PC-3 (cell line): ENCODE results near the gene ARL5C. TPM values are rescaled to one million over a fixed set of nuclear protein-coding genes. Genes with fewer than 3 reads are reported as not detected.

ENCODE experiments used
- ATAC-seq: fragments of 200-7000 bp; cut with Tn5 transposase; 2 replicates; pipeline ENCODE4 v1.9.1; 2020; ENCODE audit warnings: mild to moderate bottlenecking, moderate library complexity
- BruUV-seq: library from RNA; stranded (reverse); fragments of 400-500 nt; replicated peaks from 2 replicates; lab custom pipeline; 2021; lab: Mats Ljungman, UMichigan
- CTCF ChIA-PET: fragments of 300-600 bp; sonication (Branson Sonifier 250); formaldehyde crosslinking; loops from one replicate; lab custom pipeline; 2022; ENCODE audit warnings: antibody characterized with exemption; lab: Charles Lee
- POLR2A ChIA-PET: fragments of 300-600 bp; sonication (Branson Sonifier 250); formaldehyde crosslinking; loops from one replicate; lab custom pipeline; 2022; ENCODE audit warnings: antibody characterized with exemption; ENCODE audit not compliant: unreplicated experiment; lab: Charles Lee
- DNase-seq: peaks from one replicate; pipeline ENCODE4 v3.0.0-alpha.2; 2015
- H2AFZ ChIP-seq: fragments of 300-600 bp; sonication (generic); 2 replicates; pipeline ENCODE4 v1.6.0; 2016; ENCODE audit warnings: antibody characterized with exemption, low read length
- H3F3A ChIP-seq: fragments of 300-600 bp; sonication (generic); one replicate; pipeline ENCODE4 v1.6.0; 2017; ENCODE audit warnings: antibody characterized with exemption, low read length, control low read depth, mild to moderate bottlenecking; ENCODE audit not compliant: unreplicated experiment
- H3K27ac ChIP-seq: fragments of 300-600 bp; sonication (generic); 2 replicates; pipeline ENCODE4 v1.5.1; 2016; ENCODE audit warnings: mild to moderate bottlenecking, low read length
- H3K27me3 ChIP-seq: fragments of 300-600 bp; sonication (generic); 2 replicates; pipeline ENCODE4 v1.6.1; 2016; ENCODE audit warnings: low read length, mixed read lengths
- H3K36me3 ChIP-seq: fragments of 300-600 bp; sonication (generic); 2 replicates; pipeline ENCODE4 v1.6.1; 2016; ENCODE audit warnings: low read depth, mixed run types, low read length, mixed read lengths
- H3K4me1 ChIP-seq: fragments of 300-600 bp; sonication (generic); 2 replicates; pipeline ENCODE4 v1.5.1; 2016; ENCODE audit warnings: low read length; ENCODE audit not compliant: insufficient read depth
- H3K4me2 ChIP-seq: fragments of 300-600 bp; sonication (generic); 2 replicates; pipeline ENCODE4 v1.6.0; 2016; ENCODE audit warnings: low read length
- H3K4me3 ChIP-seq: fragments of 300-600 bp; sonication (generic); 2 replicates; pipeline ENCODE4 v1.5.1; 2016; ENCODE audit warnings: mild to moderate bottlenecking, low read length, mixed read lengths
- H3K79me2 ChIP-seq: fragments of 300-600 bp; sonication (generic); 2 replicates; pipeline ENCODE4 v1.6.1; 2017; ENCODE audit warnings: low read length, mixed read lengths
- H3K9ac ChIP-seq: fragments of 300-600 bp; sonication (generic); 2 replicates; pipeline ENCODE4 v1.6.0; 2016; ENCODE audit warnings: mild to moderate bottlenecking, low read length
- H3K9me2 ChIP-seq: fragments of 300-600 bp; sonication (generic); replicated peaks from 2 replicates; pipeline ENCODE4 v1.6.1; 2016; ENCODE audit warnings: mixed run types, low read length, mixed read lengths
- H3K9me3 ChIP-seq: fragments of 300-600 bp; sonication (generic); 2 replicates; pipeline ENCODE4 v1.6.1; 2016; ENCODE audit warnings: low read length, mixed read lengths
- H4K20me1 ChIP-seq: fragments of 300-600 bp; sonication (generic); 2 replicates; pipeline ENCODE4 v1.6.1; 2016; ENCODE audit warnings: low read length, mixed read lengths
- CTCF ChIP-seq: fragments of 300-600 bp; sonication (generic); conservative IDR thresholded peaks from 2 replicates; pipeline ENCODE4 v1.5.1; 2017; ENCODE audit warnings: antibody characterized with exemption, low read depth, mild to moderate bottlenecking, low read length
- EZH2 ChIP-seq: fragments of 300-600 bp; sonication (generic); IDR thresholded peaks from one replicate; pipeline ENCODE4 v1.6.1; 2017; ENCODE audit warnings: antibody characterized with exemption, mild to moderate bottlenecking, low read length; ENCODE audit not compliant: unreplicated experiment
- EZH2phosphoT487 ChIP-seq: fragments of 300-600 bp; sonication (generic); IDR thresholded peaks from 2 replicates; pipeline ENCODE4 v1.6.1; 2018; ENCODE audit warnings: mild to moderate bottlenecking, antibody characterized with exemption, low read length, borderline replicate concordance
- intact Hi-C: fragments of 100-400 bp; cut with micrococcal nuclease; formaldehyde crosslinking; loops from 2 replicates; pipeline ENCODE4 v1.9.0; 2023
- total RNA-seq: library from RNA; depleted of rRNA; stranded (reverse); fragments of >200 nt; gene quantifications from 2 replicates; pipeline ENCODE4 v1.2.3, GENCODE V29; 2014

ARL5C gene
- total RNA-seq, 1 experiment from 2014 or later, result not detected

- Histone ChIP-seq H3K4me3 (no peak overlapping the region), H3K4me2 (no peak overlapping the region), H3K79me2 (no peaks in the 10 kb centered on the region), H3K27me3 (no peaks in the 10 kb centered on the region), H3K9ac (no peak overlapping the region), H2AFZ (no peak overlapping the region), H3F3A (no peaks in the 10 kb centered on the region), H3K9me2 (no peaks in the 10 kb centered on the region), H3K27ac (no peak overlapping the region), H3K4me1 (peaks cover 9% of the 10 kb centered on the region; the same call in 1 of the 2 replicates), H3K36me3 (no peaks in the 10 kb centered on the region), H4K20me1 (no peaks in the 10 kb centered on the region), H3K9me3 (no peaks in the 10 kb centered on the region)
- ATAC-seq (no peak), DNase-seq (no peak)
- CTCF ChIA-PET, result no interaction called here
- BruUV-seq, result no TSS peak
- TF ChIP-seq EZH2phosphoT487 (no peak), EZH2 (no peak), CTCF (no peak)
- POLR2A ChIA-PET, result no interaction called here
- intact Hi-C loops, result no loop called here
Measured at GRCh38 chr17:39138431-39139160, 27.4 kb downstream of the ARL5C start.

GRCh38 chr17:39134878-39135277, 31.1 kb downstream of the ARL5C start:
- H3K4me2 ChIP-seq, result no peak overlapping the region
- H3K9me3 ChIP-seq, result no peaks in the 10 kb centered on the region
- H3K9me2 ChIP-seq, result no peaks in the 10 kb centered on the region
- peaks cover 9% of the 10 kb centered on the region; the same call in 1 of the 2 replicates for H3K4me1 ChIP-seq
- H3K9ac ChIP-seq, result no peak overlapping the region
- H3K27ac ChIP-seq, result no peak overlapping the region
- ChIA-PET POLR2A (no interaction called here), CTCF (no interaction called here)
- DNase-seq, result no peak
- H3K4me3 ChIP-seq, result no peak overlapping the region
- BruUV-seq, result no TSS peak
- TF ChIP-seq EZH2, result no peak
- TF ChIP-seq EZH2phosphoT487, result no peak
- TF ChIP-seq CTCF, result no peak
- no peak for ATAC-seq
- no peaks in the 10 kb centered on the region for H4K20me1 ChIP-seq
- H3F3A ChIP-seq, result no peaks in the 10 kb centered on the region
- no peaks in the 10 kb centered on the region for H3K27me3 ChIP-seq
- intact Hi-C loops, result no loop called here
- H3K79me2 ChIP-seq, result no peaks in the 10 kb centered on the region
- no peak overlapping the region for H2AFZ ChIP-seq
- no peaks in the 10 kb centered on the region for H3K36me3 ChIP-seq

- DNase-seq, result peak; percentile 36
- intact Hi-C loops, result no loop called here
- ChIA-PET POLR2A (no interaction called here), CTCF (no interaction called here)
- Histone ChIP-seq H3K9ac (no peak overlapping the region), H4K20me1 (no peaks in the 10 kb centered on the region), H3K27ac (no peak overlapping the region), H3K79me2 (no peaks in the 10 kb centered on the region), H3K36me3 (no peaks in the 10 kb centered on the region), H2AFZ (no peak overlapping the region), H3K4me1 (no peaks in the 10 kb centered on the region), H3K9me2 (no peaks in the 10 kb centered on the region), H3F3A (no peaks in the 10 kb centered on the region), H3K9me3 (no peaks in the 10 kb centered on the region), H3K27me3 (no peaks in the 10 kb centered on the region), H3K4me3 (no peak overlapping the region), H3K4me2 (no peak overlapping the region)
- TF ChIP-seq EZH2, result no peak
- TF ChIP-seq CTCF, result no peak
- TF ChIP-seq EZH2phosphoT487, result no peak
- BruUV-seq, result no TSS peak
- no peak for ATAC-seq
Measured at GRCh38 chr17:39132192-39132610, 33.8 kb downstream of the ARL5C start.
